Measurements from ENCODE around the gene GGT7.
"Not testable (repeated sequence)": the region's sequence is repeated elsewhere in the genome, so short reads cannot be mapped to it uniquely, and the experiment has no call there.

Gene GGT7

DNA sequence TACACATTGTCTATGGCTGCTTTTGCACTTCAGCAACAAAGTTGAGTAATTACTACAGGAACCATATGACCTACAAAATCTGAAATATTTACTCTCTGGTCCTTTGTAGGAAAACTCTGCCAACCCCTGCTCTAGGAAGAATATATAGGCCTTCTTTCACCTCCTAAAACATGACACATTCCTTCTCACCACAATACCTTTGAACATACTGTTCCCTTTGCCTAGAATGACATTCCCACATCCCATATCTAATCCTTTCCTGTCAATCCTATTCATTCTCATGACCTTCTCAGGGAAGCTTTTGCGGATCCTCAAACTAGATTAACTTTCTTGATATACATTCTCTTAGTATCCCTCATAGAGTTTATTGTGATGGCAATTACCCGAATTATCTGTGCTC is 29.2 kb downstream of the GGT7 start:
- DNase-seq: no peak

DNA sequence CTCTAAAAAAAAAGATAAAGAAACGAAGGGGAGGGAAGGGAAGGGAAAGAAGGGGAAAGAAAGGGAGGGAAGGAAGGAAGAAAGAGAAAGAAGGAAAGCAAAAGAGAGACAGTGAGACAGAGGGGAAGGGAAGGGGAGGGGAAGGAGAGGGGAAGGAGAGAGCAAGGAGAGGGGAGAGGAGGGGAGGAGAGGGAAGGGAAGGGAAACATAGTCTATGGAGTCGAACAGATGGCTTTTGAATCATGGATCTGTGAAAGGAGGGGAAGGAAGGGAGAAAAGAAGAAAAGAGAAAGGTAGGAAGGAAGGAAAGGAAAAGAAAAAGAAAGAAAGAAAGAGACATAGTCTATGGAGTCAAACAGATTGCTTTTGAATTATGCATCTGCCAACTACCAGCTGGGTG is 30.5 kb downstream of the GGT7 start:
- no peak for DNase-seq

- no peak for DNase-seq
These were observed 38.2 kb downstream of the GGT7 start for GRCh38 chr20:34834459-34834893.

DNA sequence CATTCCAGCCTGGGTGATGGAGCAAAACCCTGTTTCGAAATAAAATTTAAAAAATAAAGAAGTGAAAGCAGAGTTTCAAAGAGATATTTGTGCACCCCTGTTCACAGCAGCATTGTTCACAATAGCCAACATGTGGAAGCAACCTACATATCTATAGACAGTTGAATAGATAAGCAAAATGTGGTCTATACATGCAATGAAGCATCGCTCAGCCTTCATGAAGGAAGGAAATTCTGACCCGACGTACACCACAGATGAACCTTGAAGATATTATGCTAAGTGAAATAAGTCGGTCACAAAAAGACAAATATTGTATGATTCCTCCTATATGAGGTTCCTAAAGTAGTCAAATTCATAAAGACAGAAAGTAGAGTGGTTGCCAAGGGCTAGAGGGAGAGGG is 40.7 kb downstream of the GGT7 start:
- DNase-seq: no peak

DNA sequence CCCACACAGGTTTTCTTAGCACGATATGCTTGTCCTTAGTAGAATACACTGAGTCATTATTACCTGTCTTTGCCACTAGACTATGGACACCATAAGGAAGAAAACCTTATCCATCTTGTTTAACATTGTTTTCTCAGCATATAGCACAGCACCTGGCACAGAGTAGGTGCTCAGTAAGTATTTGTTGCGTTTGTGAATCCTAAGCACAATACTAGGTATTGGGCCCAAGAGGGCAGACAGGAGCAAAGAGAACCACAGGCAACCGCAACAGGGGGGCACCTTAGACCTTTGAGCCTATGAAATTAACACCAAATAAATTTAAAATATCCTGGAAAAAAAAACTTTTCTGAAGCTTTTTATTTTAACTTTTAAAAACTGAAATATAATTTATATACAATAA is 43.5 kb downstream of the GGT7 start:
- no peak for DNase-seq

GRCh38 chr20:34825530-34826362 is 46.9 kb downstream of the GGT7 start, which contains the start of gene NCOA6:
TSS of gene NCOA6 (minus strand) at chr20:34825651. CDS start at chr20:34782355, 43,296 bp downstream.
- no peak for DNase-seq

DNA sequence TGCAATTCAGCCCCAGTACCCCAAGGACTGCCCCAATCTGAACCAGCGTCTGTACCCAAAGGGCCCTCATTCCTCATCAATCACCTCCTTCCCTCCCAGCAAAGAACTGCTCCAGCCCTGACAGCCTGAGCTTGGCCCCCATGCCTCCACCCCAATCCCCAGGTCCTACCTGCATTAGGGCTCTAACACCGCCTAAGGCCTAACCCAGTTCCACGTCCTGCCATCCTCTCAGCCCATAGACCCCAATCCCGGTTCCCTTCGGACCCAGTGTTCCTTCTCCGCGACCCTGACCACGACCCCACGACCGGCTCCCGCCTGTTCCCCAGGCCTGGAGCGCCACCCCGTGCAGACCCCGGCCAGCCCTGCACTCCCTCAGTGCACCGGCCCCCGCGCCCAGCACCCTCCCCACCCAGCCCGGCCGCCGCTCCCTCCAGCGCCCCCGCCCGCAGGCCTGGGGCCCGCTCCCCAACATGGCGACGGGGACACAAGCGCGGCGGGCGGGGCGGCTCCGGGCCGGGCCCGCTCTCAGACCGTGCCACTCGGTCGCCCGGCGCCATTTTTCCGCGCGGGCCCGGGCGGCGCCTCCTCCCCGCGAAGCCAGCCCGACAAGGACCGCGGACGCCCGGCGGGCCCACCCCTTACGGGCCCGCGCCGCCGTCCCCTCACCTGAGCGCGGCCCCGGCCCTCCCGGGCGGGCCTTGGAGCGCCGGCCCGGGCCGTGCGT is 47.7 kb downstream of the GGT7 start:
- DNase-seq: no peak

- DNase-seq: no peak
These were observed 48.2 kb downstream of the GGT7 start for GRCh38 chr20:34824452-34824805.

- DNase-seq: no peak
These were observed 48.6 kb downstream of the GGT7 start for GRCh38 chr20:34824026-34824425.

GRCh38 chr20:34820805-34821578 is 51.7 kb downstream of the GGT7 start:
- no peak for DNase-seq

DNA sequence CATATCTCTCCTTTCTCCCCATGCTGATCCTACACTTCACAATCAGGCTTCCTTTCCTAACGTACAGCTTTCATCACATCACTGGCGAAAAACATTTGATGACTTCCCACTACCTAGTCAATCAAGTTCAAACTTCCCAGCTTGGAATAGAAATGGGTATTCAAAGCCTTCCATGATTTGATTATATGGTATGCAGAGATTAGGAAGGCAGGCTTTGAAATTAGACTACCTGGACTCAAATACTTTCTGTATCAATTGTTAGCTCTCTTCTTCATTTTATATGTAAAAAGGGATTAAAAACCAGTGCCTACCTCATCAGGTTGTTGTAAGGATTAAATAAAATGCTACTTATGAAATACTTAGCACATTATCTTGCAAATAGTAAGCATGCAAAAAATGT is 54.9 kb downstream of the GGT7 start:
- no peak for DNase-seq

- no peak for DNase-seq
These were observed 55.6 kb downstream of the GGT7 start for GRCh38 chr20:34817072-34817471.

- no peak for DNase-seq
These were observed 57.0 kb downstream of the GGT7 start for GRCh38 chr20:34815636-34816035.

DNA sequence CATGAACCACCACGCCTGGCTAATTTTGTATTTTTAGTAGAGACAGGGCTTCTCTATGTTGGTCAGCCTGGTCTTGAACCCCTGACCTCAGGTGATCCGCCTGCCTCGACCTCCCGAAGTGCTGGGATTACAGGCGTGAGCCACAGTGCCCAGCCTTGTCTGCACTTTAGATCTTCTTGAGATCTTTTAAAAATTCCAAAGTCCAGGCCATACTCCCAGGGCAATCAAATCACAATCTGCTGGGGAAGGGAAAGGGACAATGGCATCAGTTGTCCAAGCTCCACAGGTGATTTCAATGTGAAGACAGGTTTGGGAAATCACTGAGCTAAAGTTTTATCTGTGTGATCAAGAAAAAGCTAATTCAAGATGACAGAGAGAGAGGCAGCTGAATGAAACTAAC is 64.1 kb downstream of the GGT7 start:
- no peak for DNase-seq

DNA sequence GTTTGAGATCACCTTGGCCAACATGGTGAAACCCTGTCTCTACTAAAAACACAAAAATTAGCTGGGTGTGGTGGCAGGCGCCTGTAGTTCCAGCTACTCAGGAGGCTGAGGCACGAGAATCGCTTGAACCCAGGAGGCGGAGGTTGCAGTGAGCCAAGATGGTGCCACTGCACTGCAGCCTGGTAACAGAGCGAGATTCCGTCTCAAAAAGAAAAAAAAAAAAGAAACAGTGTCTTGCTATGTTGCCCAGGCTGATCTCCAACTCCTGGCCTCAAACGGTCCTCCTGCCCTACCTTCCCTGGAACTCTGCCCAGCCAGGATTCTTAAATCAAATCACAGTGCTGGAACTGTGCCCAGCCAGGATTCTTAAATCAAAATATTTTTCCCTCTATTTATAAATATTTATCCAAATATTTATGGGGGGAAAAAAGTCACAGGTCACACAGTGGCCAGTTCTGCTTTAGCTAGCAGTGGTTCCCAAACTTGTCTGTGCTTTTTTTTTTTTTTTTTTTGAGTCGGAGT is 64.7 kb downstream of the GGT7 start:
- not testable (repeated sequence) for DNase-seq

DNA sequence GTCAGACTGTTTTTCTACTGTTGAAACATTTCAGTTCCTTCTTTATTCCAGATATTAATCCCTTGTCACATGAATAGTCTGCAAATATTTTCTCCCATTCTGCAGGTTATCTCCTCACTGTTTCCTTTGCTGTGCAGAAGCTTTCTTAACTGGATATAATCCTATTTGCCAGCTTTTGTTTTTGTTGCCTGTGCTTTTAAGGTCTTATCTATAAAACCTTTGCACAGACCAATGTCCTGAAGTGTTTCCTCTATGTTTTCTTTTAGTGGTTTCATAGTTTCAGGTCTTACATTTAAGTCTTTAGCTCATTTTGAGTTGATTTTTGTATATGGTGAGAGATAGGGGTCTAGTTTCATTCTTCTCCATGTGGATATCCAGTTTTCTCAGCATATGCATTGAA is 66.4 kb downstream of the GGT7 start:
- DNase-seq: no peak

DNA sequence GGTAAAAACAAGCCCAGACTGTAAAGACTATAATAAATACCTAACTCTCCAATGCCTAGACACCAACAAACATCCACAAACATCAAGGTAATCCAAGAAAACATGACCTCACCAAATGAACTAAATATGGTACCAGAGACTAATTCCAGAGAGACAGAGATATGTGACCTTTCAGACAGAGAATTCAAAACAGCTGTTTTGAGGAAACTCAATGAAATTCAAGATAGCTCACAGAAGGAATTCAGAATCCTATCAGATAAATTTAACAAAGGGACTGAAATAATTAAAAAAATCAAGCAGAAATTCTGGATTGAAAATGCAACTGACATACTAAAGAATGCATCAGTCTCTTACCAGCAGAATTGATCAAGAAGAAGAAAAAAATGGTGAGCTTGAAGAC is 73.8 kb downstream of the GGT7 start:
- DNase-seq: no peak

GRCh38 chr20:34798328-34798727 is 74.3 kb downstream of the GGT7 start:
- no peak for DNase-seq

- no peak for DNase-seq
These were observed 75.4 kb downstream of the GGT7 start for GRCh38 chr20:34797012-34797995.

Measured in SIG-M5 (cell line).